Psoas muscle (tissue), 8 donors: ENCODE data around the gene JAKMIP1. TPM values are rescaled to one million over a fixed set of nuclear protein-coding genes. Genes with fewer than 3 reads are reported as not detected.

Experiments used
- ATAC-seq, 4 donors: fragments of 200-7000 bp; cut with Tn5 transposase; one replicate each; pipeline ENCODE4 v1.9.1; 2020; ENCODE audit warnings: moderate library complexity in 3 of 4, mild to moderate bottlenecking in 2 of 4
- DNase-seq, 2 donors: peaks; one replicate each; pipeline ENCODE4 v3.0.0-alpha.2; 2020
- H3K27ac ChIP-seq: fragments of 200-600 bp; one replicate; pipeline ENCODE4 v1.8.0; 2022
- H3K27me3 ChIP-seq, 3 donors: fragments of 200-600 bp in 1 of 3; one replicate each; pipeline versions ENCODE4 v1.6.1 to v1.8.0; 2013 to 2022; ENCODE audit warnings: low read length in 2 of 3, mild to moderate bottlenecking in 2 of 3, moderate library complexity in 1 of 3; ENCODE audit not compliant: insufficient read depth in 3 of 3
- H3K36me3 ChIP-seq, 2 donors: fragments of 200-600 bp in 1 of 2; one replicate each; pipeline versions ENCODE4 v1.6.1 to v1.8.0; 2013 to 2022; ENCODE audit warnings: low read depth in 1 of 2, mild to moderate bottlenecking in 1 of 2, moderate library complexity in 1 of 2; ENCODE audit not compliant: insufficient read depth in 1 of 2
- H3K4me1 ChIP-seq: fragments of 200-600 bp; one replicate; pipeline ENCODE4 v1.8.0; 2022
- H3K4me3 ChIP-seq: fragments of 200-600 bp; one replicate; pipeline ENCODE4 v1.8.0; 2022; ENCODE audit warnings: mild to moderate bottlenecking
- H3K9me3 ChIP-seq: fragments of 200-600 bp; one replicate; pipeline ENCODE4 v1.8.0; 2022
- CTCF ChIP-seq: fragments of 200-600 bp; IDR thresholded peaks from one replicate; pipeline ENCODE4 v1.8.0; 2022; ENCODE audit warnings: antibody characterized with exemption
- WGBS, 3 donors: extraction: QIAGEN DNeasy Blood & Tissue Kit; methylation state at CpG; one replicate each; pipeline versions ENCODE4 v1.1.6 to v1.1.7; 2013; 5-methylcytosine and 5-hydroxymethylcytosine counted together
- intact Hi-C, 2 donors: fragments of 100-400 bp; cut with DNase I; formaldehyde crosslinking; loops; one replicate each; pipeline versions ENCODE4 v1.11.0 to v1.14.2; 2022
- polyA plus RNA-seq, 3 donors: library from polyadenylated mRNA; stranded (reverse); fragments of 200-250 nt; gene quantifications; one replicate each; pipeline ENCODE4 v1.2.3, GENCODE V29; 2013
- total RNA-seq, 4 donors: library from RNA; stranded (reverse); fragmentation: NEBNext Ultra II Directional in 2 of 4; extraction: Animal tissue kit (Norgen Biotek cat#: 25700) in 2 of 4; gene quantifications; one replicate each; pipeline versions ENCODE4 v1.2.1 to v1.2.4, GENCODE V29; 2021 to 2023
- donor health status: healthy with polysubstance abuse.
- donor health status: DM: no; HTN: no; CAD: no; lungs with moderate emphysema.
- donor health status: Bipolar disorder and iron deficiency.
- donor health status: healthy.
- donor health status: DM: yes; HTN: yes; CAD: no.
- donor health status: DM: no; HTN: no; CAD: no.
- donor health status: DM: no; HTN: no; CAD: no.
- donor health status: DM: yes; HTN: yes; CAD: no.

JAKMIP1 gene
- total and polyA plus RNA-seq, 7 donors, result 0.04 TPM; not detected in 6

GRCh38 chr4:6205973-6206372, 5.6 kb upstream of the JAKMIP1 start:
- Histone ChIP-seq H3K9me3 (no peaks in the 10 kb centered on the region), H3K27ac (no peak overlapping the region), H3K4me3 (no peak overlapping the region), H3K27me3 (peaks cover 0 to 28% (median 7%) of the 10 kb centered on the region in 3 donors), H3K36me3 (no peaks in the 10 kb centered on the region), H3K4me1 (no peaks in the 10 kb centered on the region)
- WGBS, 3 donors, result 36 to 57% (median 40%) methylated on average over 4 of the region's 4 CpGs
- ATAC-seq, result no peak
- intact Hi-C loops, result no loop called here
- no peak for DNase-seq
- TF ChIP-seq CTCF, result no peak

- H3K4me1 ChIP-seq, result no peaks in the 10 kb centered on the region
- no peak for TF ChIP-seq CTCF
- WGBS, 3 donors, result 61 to 68% (median 65%) methylated on average over 4 of the region's 4 CpGs
- no peak for DNase-seq
- peaks cover 0 to 32% (median 11%) of the 10 kb centered on the region in 3 donors for H3K27me3 ChIP-seq
- no peak for ATAC-seq
- intact Hi-C loops, result no loop called here
- H3K9me3 ChIP-seq, result no peaks in the 10 kb centered on the region
- no peak overlapping the region for H3K4me3 ChIP-seq
- H3K27ac ChIP-seq, result no peak overlapping the region
- H3K36me3 ChIP-seq, result no peaks in the 10 kb centered on the region
Measured at GRCh38 chr4:6205567-6205931, 5.2 kb upstream of the JAKMIP1 start.

GRCh38 chr4:6204871-6205566, 4.7 kb upstream of the JAKMIP1 start:
- no peaks in the 10 kb centered on the region for H3K4me1 ChIP-seq
- TF ChIP-seq CTCF, result no peak
- H3K4me3 ChIP-seq, result no peak overlapping the region
- H3K27ac ChIP-seq, result no peak overlapping the region
- ATAC-seq (no peak), DNase-seq (no peak)
- H3K27me3 ChIP-seq, result peaks cover 0 to 38% (median 11%) of the 10 kb centered on the region in 3 donors
- H3K36me3 ChIP-seq, result no peaks in the 10 kb centered on the region
- intact Hi-C loops, result no loop called here
- WGBS, 3 donors, result 57 to 60% (median 59%) methylated on average over 8 of the region's 8 CpGs
- no peaks in the 10 kb centered on the region for H3K9me3 ChIP-seq

GRCh38 chr4:6204098-6204497, 3.7 kb upstream of the JAKMIP1 start:
- DNase-seq (no peak), ATAC-seq (no peak)
- no peaks in the 10 kb centered on the region for H3K9me3 ChIP-seq
- no peaks in the 10 kb centered on the region for H3K4me1 ChIP-seq
- intact Hi-C loops, result no loop called here
- H3K27me3 ChIP-seq, result peaks cover 0 to 45% (median 13%) of the 10 kb centered on the region in 3 donors
- no peak for TF ChIP-seq CTCF
- WGBS, 3 donors, result 79 to 82% (median 79%) methylated on average over 3 of the region's 3 CpGs
- H3K4me3 ChIP-seq, result no peak overlapping the region
- no peak overlapping the region for H3K27ac ChIP-seq
- H3K36me3 ChIP-seq, result no peaks in the 10 kb centered on the region

GRCh38 chr4:6201580-6202091, 1.3 kb upstream of the JAKMIP1 start:
- TF ChIP-seq CTCF, result no peak
- intact Hi-C loops, result no loop called here
- 59 to 68% (median 67%) methylated on average over 7 of the region's 7 CpGs for WGBS, 3 donors

More at GRCh38 chr4:6201580-6202091, 1.3 kb upstream of the JAKMIP1 start:
- no peaks in the 10 kb centered on the region for H3K4me1 ChIP-seq
- peaks cover 0 to 69% (median 20%) of the 10 kb centered on the region in 3 donors for H3K27me3 ChIP-seq
- no peak for DNase-seq
- ATAC-seq, result no peak
- no peaks in the 10 kb centered on the region for H3K9me3 ChIP-seq
- H3K4me3 ChIP-seq, result no peak overlapping the region
- no peaks in the 10 kb centered on the region for H3K36me3 ChIP-seq
- H3K27ac ChIP-seq, result no peak overlapping the region
